Measurements from ENCODE around the gene CRNN. TPM values are rescaled to one million over a fixed set of nuclear protein-coding genes. Genes with fewer than 3 reads are reported as not detected.

Gene CRNN
- total and polyA plus RNA-seq, 10 of the 15 experiments (the other 5 are each of a cell fraction or from before 2014, with no cell fraction given): not detected

- TF ChIP-seq ZNF592 (IDR thresholded peaks at IDR 0.05) (no peak), ZNF207 (IDR thresholded peaks at IDR 0.05; ENCODE audit: borderline replicate concordance) (no peak), RUNX3 (IDR thresholded peaks at IDR 0.05; ENCODE audit: low read length) (peak; percentile 67; the same call in 1 of the 2 replicates), SREBF2 (IDR thresholded peaks at IDR 0.05; ENCODE audit: low read length) (no peak), JUND (IDR thresholded peaks at IDR 0.05; ENCODE audit: low read depth, low read length) (no peak), PAX8 (IDR thresholded peaks at IDR 0.05) (no peak), ASH2L (IDR thresholded peaks at IDR 0.05; ENCODE audit: borderline replicate concordance, low read depth) (no peak), ZNF24 (IDR thresholded peaks at IDR 0.05) (no peak), FOXK2 (IDR thresholded peaks at IDR 0.05) (no peak; the same call in 1 of the 2 replicates), CBX3 (IDR thresholded peaks at IDR 0.05; ENCODE audit: borderline replicate concordance, low read depth) (no peak), ATF3 (IDR thresholded peaks at IDR 0.05; ENCODE audit: borderline replicate concordance, extremely low read depth, low read depth, low read length) (no peak), MLLT1 (IDR thresholded peaks at IDR 0.05) (0 out of 2 replicates have a peak, but pooled peaks have one; percentile 25), MXI1 (IDR thresholded peaks at IDR 0.05; ENCODE audit: low read depth, low read length) (peak; percentile 48; the same call in 1 of the 2 replicates), TCF12 (IDR thresholded peaks at IDR 0.05; ENCODE audit: low read depth, low read length) (peak; percentile 68; the same call in 1 of the 2 replicates), RBBP5 (conservative IDR thresholded peaks at IDR 0.05) (no peak), RAD21 (IDR thresholded peaks at IDR 0.05; ENCODE audit: insufficient read depth, low read depth, low read length) (0 out of 2 replicates have a peak, but pooled peaks have one; percentile 21), IRF5 (IDR thresholded peaks at IDR 0.05; ENCODE audit: borderline replicate concordance) (no peak), TAF1 (IDR thresholded peaks at IDR 0.05; ENCODE audit: borderline replicate concordance, low read depth, low read length) (0 out of 2 replicates have a peak, but pooled peaks have one; percentile 18), SREBF1 (IDR thresholded peaks at IDR 0.05; ENCODE audit: low read length) (no peak)
Measured at GRCh38 chr1:152459596-152460528, 45.8 kb upstream of the CRNN start (continued).

All from GM12878 (cell line).